SK-N-SH (cell line): Measurements from ENCODE around the gene MEFV. TPM values are rescaled to one million over a fixed set of nuclear protein-coding genes. Genes with fewer than 3 reads are reported as not detected.

Source experiments
- CTCF ChIA-PET: fragments of 300-600, 350-600 bp; formaldehyde crosslinking; extraction: SDS; loops from one replicate; lab custom pipeline; 2021; lab: Yijun Ruan, JAX
- POLR2A ChIA-PET: fragments of 350-600 bp; sonication (Branson Sonifier 250); formaldehyde crosslinking; extraction: SDS; loops from one replicate; lab custom pipeline; 2020; ENCODE audit warnings: antibody characterized with exemption, inconsistent platforms; lab: Yijun Ruan, JAX
- DNase-seq: peaks from one replicate; pipeline ENCODE4 v3.0.0; 2012
- H2AFZ ChIP-seq: fragments of 200-600 bp; sonication (generic); 2 replicates; pipeline ENCODE4 v1.8.1; 2016; ENCODE audit warnings: antibody characterized with exemption, mild to moderate bottlenecking, low read depth
- H3F3A ChIP-seq: fragments of 200-600 bp; sonication (generic); replicated peaks from 2 replicates; pipeline ENCODE3; 2016; ENCODE audit warnings: antibody characterized with exemption, mild to moderate bottlenecking; ENCODE audit not compliant: insufficient read depth
- H3K27ac ChIP-seq, 2 experiments: fragments of 200-500 bp in 1 of 2; fragments of 200-600 bp in 1 of 2; sonication (Bioruptor generic) in 1 of 2; sonication (generic), shearing (Covaris generic) in 1 of 2; 2 replicates each; pipeline versions ENCODE4 v1.5.1 to v1.6.1; 2014 to 2016; ENCODE audit warnings: low read depth in 2 of 2, inconsistent platforms in 1 of 2, low read length in 1 of 2, mild to moderate bottlenecking in 1 of 2, mixed read lengths in 1 of 2
- H3K27me3 ChIP-seq: fragments of 200-600 bp; sonication (generic), shearing (Covaris generic); 2 replicates; pipeline ENCODE4 v1.6.1; 2016; ENCODE audit warnings: mixed run types; ENCODE audit not compliant: insufficient read depth
- H3K36me3 ChIP-seq, 2 experiments: fragments of 200-500 bp in 1 of 2; fragments of 200-600 bp in 1 of 2; sonication (Bioruptor generic) in 1 of 2; sonication (generic) in 1 of 2; replicated peaks in 1 of 2; 2 replicates each; pipeline versions ENCODE3 to v1.5.1; 2014 to 2016; ENCODE audit warnings: low read length in 1 of 2, mild to moderate bottlenecking in 1 of 2; ENCODE audit not compliant: insufficient read depth in 2 of 2, control insufficient read depth in 1 of 2
- H3K4me1 ChIP-seq, 2 experiments: fragments of 200-500 bp in 1 of 2; fragments of 200-600 bp in 1 of 2; sonication (Bioruptor generic) in 1 of 2; sonication (generic), shearing (Covaris generic) in 1 of 2; 2 replicates each; pipeline versions ENCODE4 v1.5.1 to v1.6.1; 2014 to 2016; ENCODE audit warnings: low read depth in 1 of 2, low read length in 1 of 2, mixed run types in 1 of 2; ENCODE audit not compliant: insufficient read depth in 2 of 2, control insufficient read depth in 1 of 2
- H3K4me2 ChIP-seq: fragments of 200-600 bp; sonication (generic), shearing (Covaris generic); 2 replicates; pipeline ENCODE4 v1.6.1; 2017; ENCODE audit warnings: mixed run types
- H3K4me3 ChIP-seq, 2 experiments: fragments of 200-500 bp in 1 of 2; fragments of 200-600 bp in 1 of 2; sonication (Bioruptor generic) in 1 of 2; sonication (generic), shearing (Covaris generic) in 1 of 2; 2 replicates each; pipeline versions ENCODE4 v1.5.1 to v1.8.1; 2014 to 2016; ENCODE audit warnings: low read depth in 2 of 2, inconsistent platforms in 1 of 2, low read length in 1 of 2, mild to moderate bottlenecking in 1 of 2, mixed read lengths in 1 of 2, moderate library complexity in 1 of 2
- H3K79me2 ChIP-seq: fragments of 200-600 bp; sonication (generic); 2 replicates; pipeline ENCODE4 v1.8.1; 2017; ENCODE audit warnings: mild to moderate bottlenecking; ENCODE audit not compliant: insufficient read depth
- H3K9ac ChIP-seq: fragments of 200-600 bp; sonication (generic); 2 replicates; pipeline ENCODE4 v1.6.1; 2017; ENCODE audit warnings: mixed run types
- H3K9me2 ChIP-seq: fragments of 200-600 bp; sonication (generic); 2 replicates; pipeline ENCODE4 v1.6.1; 2017; ENCODE audit warnings: mixed run types
- H3K9me3 ChIP-seq: fragments of 200-600 bp; sonication (generic); 2 replicates; pipeline ENCODE4 v1.6.1; 2017; ENCODE audit warnings: mixed run types, mild to moderate bottlenecking, moderate library complexity
- H4K20me1 ChIP-seq: fragments of 200-600 bp; sonication (generic); 2 replicates; pipeline ENCODE4 v1.6.1; 2017; ENCODE audit warnings: mild to moderate bottlenecking, mixed run types; ENCODE audit not compliant: insufficient read depth
- CTCF ChIP-seq: fragments of 200-600 bp; sonication (generic); IDR thresholded peaks from 2 replicates; pipeline ENCODE4 v1.6.1; 2017; ENCODE audit warnings: antibody characterized with exemption, mild to moderate bottlenecking, moderate library complexity
- EZH2phosphoT487 ChIP-seq: fragments of 200-600 bp; sonication (generic); IDR thresholded peaks from 2 replicates; pipeline ENCODE4 v1.6.1; 2017; ENCODE audit warnings: low read depth, mixed run types, mild to moderate bottlenecking, antibody characterized with exemption, moderate library complexity, borderline replicate concordance
- FOXM1 ChIP-seq: IDR thresholded peaks from 2 replicates; pipeline ENCODE4 v1.4.0; 2012; ENCODE audit warnings: low read depth, mild to moderate bottlenecking
- GABPA ChIP-seq: IDR thresholded peaks from 2 replicates; pipeline ENCODE4 v1.4.0; 2012; ENCODE audit warnings: low read depth, mild to moderate bottlenecking
- JUND ChIP-seq: IDR thresholded peaks from 2 replicates; pipeline ENCODE4 v1.4.0; 2012
- MAX ChIP-seq: IDR thresholded peaks from 2 replicates; pipeline ENCODE4 v1.4.0; 2012; ENCODE audit warnings: low read depth
- MEF2A ChIP-seq: IDR thresholded peaks from 2 replicates; pipeline ENCODE4 v1.4.0; 2012; ENCODE audit warnings: low read depth, borderline replicate concordance
- POLR2AphosphoS5 ChIP-seq: IDR thresholded peaks from 2 replicates; pipeline ENCODE4 v1.6.1; 2012; ENCODE audit warnings: low read depth, low read length
- RAD21 ChIP-seq: IDR thresholded peaks from 2 replicates; pipeline ENCODE4 v1.6.1; 2012; ENCODE audit warnings: mild to moderate bottlenecking, low read length
- RXRA ChIP-seq: IDR thresholded peaks from 2 replicates; pipeline ENCODE4 v1.4.0; 2012; ENCODE audit warnings: low read depth, mild to moderate bottlenecking, borderline replicate concordance
- SIN3A ChIP-seq: IDR thresholded peaks from 2 replicates; pipeline ENCODE4 v1.6.1; 2012; ENCODE audit warnings: low read depth, mild to moderate bottlenecking, low read length, moderate library complexity, borderline replicate concordance
- TCF12 ChIP-seq: IDR thresholded peaks from 2 replicates; pipeline ENCODE4 v1.4.0; 2012
- USF1 ChIP-seq: IDR thresholded peaks from 2 replicates; pipeline ENCODE4 v1.4.0; 2012; ENCODE audit warnings: low read depth, borderline replicate concordance
- YY1 ChIP-seq: IDR thresholded peaks from 2 replicates; pipeline ENCODE4 v1.4.0; 2012; ENCODE audit warnings: low read depth, mild to moderate bottlenecking
- WGBS: methylation state at CpG from one replicate; pipeline ENCODE4 v1.1.6; 2017; ENCODE audit warnings: low lambda C conversion rate; 5-methylcytosine and 5-hydroxymethylcytosine counted together
- polyA plus RNA-seq, 3 experiments: library from polyadenylated mRNA; depleted of rRNA; stranded (reverse); fragments of >200 nt; gene quantifications; 2 replicates each; pipeline ENCODE4 v1.2.3, GENCODE V29; 2012
- TF ChIP-seq, protein P1 (sequence below): IDR thresholded peaks from 2 replicates; pipeline ENCODE4 v1.6.1; 2012; ENCODE audit warnings: mild to moderate bottlenecking, low read depth, low read length, moderate library complexity
- TF ChIP-seq, protein P2 (sequence below): IDR thresholded peaks from 2 replicates; pipeline ENCODE4 v1.4.0; 2012; ENCODE audit warnings: low read depth, borderline replicate concordance

The MEFV gene
- polyA plus RNA-seq, 1 of the 3 experiments (the other 2 are of a cell fraction), result not detected

GRCh38 chr16:3192476-3193019, 63.9 kb downstream of the MEFV start:
- no peaks in the 10 kb centered on the region for H3K9me2 ChIP-seq
- ChIA-PET CTCF (no interaction called here), POLR2A (no interaction called here)
- H3K27ac ChIP-seq, result no peak overlapping the region
- WGBS, result 75% methylated on average over 19 of the region's 36 CpGs
- no peaks in the 10 kb centered on the region for H3K36me3 ChIP-seq
- no peak overlapping the region for H3K4me2 ChIP-seq
- TF ChIP-seq POLR2AphosphoS5 (no peak), FOXM1 (no peak), EZH2phosphoT487 (no peak), JUND (no peak), SIN3A (no peak), TCF12 (no peak), MAX (no peak), USF1 (no peak), RXRA (no peak), RAD21 (no peak), GABPA (no peak), YY1 (no peak), MEF2A (no peak), CTCF (no peak)
- TF ChIP-seq, protein P1, sequence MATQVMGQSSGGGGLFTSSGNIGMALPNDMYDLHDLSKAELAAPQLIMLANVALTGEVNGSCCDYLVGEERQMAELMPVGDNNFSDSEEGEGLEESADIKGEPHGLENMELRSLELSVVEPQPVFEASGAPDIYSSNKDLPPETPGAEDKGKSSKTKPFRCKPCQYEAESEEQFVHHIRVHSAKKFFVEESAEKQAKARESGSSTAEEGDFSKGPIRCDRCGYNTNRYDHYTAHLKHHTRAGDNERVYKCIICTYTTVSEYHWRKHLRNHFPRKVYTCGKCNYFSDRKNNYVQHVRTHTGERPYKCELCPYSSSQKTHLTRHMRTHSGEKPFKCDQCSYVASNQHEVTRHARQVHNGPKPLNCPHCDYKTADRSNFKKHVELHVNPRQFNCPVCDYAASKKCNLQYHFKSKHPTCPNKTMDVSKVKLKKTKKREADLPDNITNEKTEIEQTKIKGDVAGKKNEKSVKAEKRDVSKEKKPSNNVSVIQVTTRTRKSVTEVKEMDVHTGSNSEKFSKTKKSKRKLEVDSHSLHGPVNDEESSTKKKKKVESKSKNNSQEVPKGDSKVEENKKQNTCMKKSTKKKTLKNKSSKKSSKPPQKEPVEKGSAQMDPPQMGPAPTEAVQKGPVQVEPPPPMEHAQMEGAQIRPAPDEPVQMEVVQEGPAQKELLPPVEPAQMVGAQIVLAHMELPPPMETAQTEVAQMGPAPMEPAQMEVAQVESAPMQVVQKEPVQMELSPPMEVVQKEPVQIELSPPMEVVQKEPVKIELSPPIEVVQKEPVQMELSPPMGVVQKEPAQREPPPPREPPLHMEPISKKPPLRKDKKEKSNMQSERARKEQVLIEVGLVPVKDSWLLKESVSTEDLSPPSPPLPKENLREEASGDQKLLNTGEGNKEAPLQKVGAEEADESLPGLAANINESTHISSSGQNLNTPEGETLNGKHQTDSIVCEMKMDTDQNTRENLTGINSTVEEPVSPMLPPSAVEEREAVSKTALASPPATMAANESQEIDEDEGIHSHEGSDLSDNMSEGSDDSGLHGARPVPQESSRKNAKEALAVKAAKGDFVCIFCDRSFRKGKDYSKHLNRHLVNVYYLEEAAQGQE, result no peak
- TF ChIP-seq, protein P2, sequence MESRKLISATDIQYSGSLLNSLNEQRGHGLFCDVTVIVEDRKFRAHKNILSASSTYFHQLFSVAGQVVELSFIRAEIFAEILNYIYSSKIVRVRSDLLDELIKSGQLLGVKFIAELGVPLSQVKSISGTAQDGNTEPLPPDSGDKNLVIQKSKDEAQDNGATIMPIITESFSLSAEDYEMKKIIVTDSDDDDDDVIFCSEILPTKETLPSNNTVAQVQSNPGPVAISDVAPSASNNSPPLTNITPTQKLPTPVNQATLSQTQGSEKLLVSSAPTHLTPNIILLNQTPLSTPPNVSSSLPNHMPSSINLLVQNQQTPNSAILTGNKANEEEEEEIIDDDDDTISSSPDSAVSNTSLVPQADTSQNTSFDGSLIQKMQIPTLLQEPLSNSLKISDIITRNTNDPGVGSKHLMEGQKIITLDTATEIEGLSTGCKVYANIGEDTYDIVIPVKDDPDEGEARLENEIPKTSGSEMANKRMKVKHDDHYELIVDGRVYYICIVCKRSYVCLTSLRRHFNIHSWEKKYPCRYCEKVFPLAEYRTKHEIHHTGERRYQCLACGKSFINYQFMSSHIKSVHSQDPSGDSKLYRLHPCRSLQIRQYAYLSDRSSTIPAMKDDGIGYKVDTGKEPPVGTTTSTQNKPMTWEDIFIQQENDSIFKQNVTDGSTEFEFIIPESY, result no peak
- no peaks in the 10 kb centered on the region for H3K79me2 ChIP-seq
- no peak overlapping the region for H2AFZ ChIP-seq
- peaks cover 6% of the 10 kb centered on the region for H3F3A ChIP-seq
- no peaks in the 10 kb centered on the region for H4K20me1 ChIP-seq
- H3K9ac ChIP-seq, result no peak overlapping the region
- no peak overlapping the region for H3K4me3 ChIP-seq
- no peak for DNase-seq
- no peaks in the 10 kb centered on the region for H3K9me3 ChIP-seq
- H3K27me3 ChIP-seq, result peaks cover 35% of the 10 kb centered on the region
- peaks cover 0 to 8% of the 10 kb centered on the region in 2 experiments; a peak in 2 of 4 replicates for H3K4me1 ChIP-seq

Other genes with a start within 250 kb of the MEFV start
- 0.08 TPM in 1 of 2 replicates, not detected in the other for gene CLDN9, start 243.7 kb downstream of the MEFV start, polyA plus RNA-seq (2012; rRNA removed)
- gene CLDN6, start 238.4 kb downstream of the MEFV start, polyA plus RNA-seq (2012; rRNA removed), result 0.20 and 0.24 TPM in 2 replicates
- 374 and 393 TPM in 2 replicates for gene TNFRSF12A, start 236.3 kb downstream of the MEFV start, polyA plus RNA-seq (2012; rRNA removed)
- 34.7 and 54.9 TPM in 2 replicates for gene HCFC1R1, start 232.7 kb downstream of the MEFV start, polyA plus RNA-seq (2012; rRNA removed)
- 35.7 and 37.7 TPM in 2 replicates for gene THOC6, start 232.6 kb downstream of the MEFV start, polyA plus RNA-seq (2012; rRNA removed)
- gene BICDL2, start 219.7 kb downstream of the MEFV start, polyA plus RNA-seq (2012; rRNA removed), result not detected in 2 replicates
- gene MMP25, start 210.1 kb downstream of the MEFV start, polyA plus RNA-seq (2012; rRNA removed), result 0.03 and 0.05 TPM in 2 replicates
- gene IL32, start 191.0 kb downstream of the MEFV start, polyA plus RNA-seq (2012; rRNA removed), result 26.4 and 34.7 TPM in 2 replicates
- 0.05 TPM in 1 of 2 replicates, not detected in the other for gene ZSCAN10, start 157.3 kb downstream of the MEFV start, polyA plus RNA-seq (2012; rRNA removed)
- 7.6 and 9.7 TPM in 2 replicates for gene ZNF205, start 144.0 kb downstream of the MEFV start, polyA plus RNA-seq (2012; rRNA removed)
- 0.83 and 1.1 TPM in 2 replicates for gene ZNF213, start 121.6 kb downstream of the MEFV start, polyA plus RNA-seq (2012; rRNA removed)
- 0.54 and 0.71 TPM in 2 replicates for gene OR1F1, start 68.4 kb downstream of the MEFV start, polyA plus RNA-seq (2012; rRNA removed)
- gene ZNF200, start 21.5 kb downstream of the MEFV start, polyA plus RNA-seq (2012; rRNA removed), result 2.8 and 3.5 TPM in 2 replicates
- gene ZNF263, start 26.9 kb upstream of the MEFV start, polyA plus RNA-seq (2012; rRNA removed), result 13.7 and 16.4 TPM in 2 replicates
- 1.2 and 2.3 TPM in 2 replicates for gene TIGD7, start 48.8 kb upstream of the MEFV start, polyA plus RNA-seq (2012; rRNA removed)
- gene ZNF75A, start 48.9 kb upstream of the MEFV start, polyA plus RNA-seq (2012; rRNA removed), result 7.2 and 10.5 TPM in 2 replicates
- gene OR2C1, start 99.3 kb upstream of the MEFV start, polyA plus RNA-seq (2012; rRNA removed), result not detected in 2 replicates
- gene ZSCAN32, start 144.4 kb upstream of the MEFV start, polyA plus RNA-seq (2012; rRNA removed), result 10.8 and 17.7 TPM in 2 replicates
- 10.5 and 12.9 TPM in 2 replicates for gene ZNF174, start 144.6 kb upstream of the MEFV start, polyA plus RNA-seq (2012; rRNA removed)
- 1.1 and 1.3 TPM in 2 replicates for gene ZNF597, start 186.9 kb upstream of the MEFV start, polyA plus RNA-seq (2012; rRNA removed)
- gene NAA60, start 187.0 kb upstream of the MEFV start, polyA plus RNA-seq (2012; rRNA removed), result 17.2 and 21.5 TPM in 2 replicates
- not detected in 2 replicates for gene C16orf90, start 238.9 kb upstream of the MEFV start, polyA plus RNA-seq (2012; rRNA removed)
- gene CLUAP1, start 244.4 kb upstream of the MEFV start, polyA plus RNA-seq (2012; rRNA removed), result 18.0 and 19.5 TPM in 2 replicates